HG02938 (cell line): ENCODE measurements around the gene TRIM40.
"Not testable (repeated sequence)": the region's sequence is repeated elsewhere in the genome, so short reads cannot be mapped to it uniquely, and the experiment has no call there.

Experiments
- ATAC-seq: cut with Tn5 transposase; IDR thresholded peaks from one replicate; pipeline ENCODE4 v1.9.1; 2021; ENCODE audit warnings: mild to moderate bottlenecking, moderate library complexity; ENCODE audit not compliant: unreplicated experiment

The TRIM40 gene

GRCh38 chr6:30162265-30163089 is 26.5 kb downstream of the TRIM40 start:
- no peak for ATAC-seq

GRCh38 chr6:30163090-30163917 is 27.4 kb downstream of the TRIM40 start, which contains the start of gene TRIM15:
Gene TRIM15 (plus strand): TSS chr6:30163546. CDS start chr6:30163685, 139 bp downstream.
- ATAC-seq, result no peak

- ATAC-seq, result no peak
Measured at GRCh38 chr6:30163918-30164654, 28.1 kb downstream of the TRIM40 start.

- ATAC-seq, result no peak
Measured at GRCh38 chr6:30164714-30165113, 28.8 kb downstream of the TRIM40 start.

- not testable (repeated sequence) for ATAC-seq
Measured at GRCh38 chr6:30165238-30165637, 29.3 kb downstream of the TRIM40 start.

- no peak for ATAC-seq
Measured at GRCh38 chr6:30167101-30167500, 31.2 kb downstream of the TRIM40 start.

GRCh38 chr6:30168741-30169140 is 32.8 kb downstream of the TRIM40 start:
- ATAC-seq, result no peak

- ATAC-seq, result no peak
Measured at GRCh38 chr6:30169658-30170614, 34.0 kb downstream of the TRIM40 start.

- no peak for ATAC-seq
Measured at GRCh38 chr6:30171677-30172471, 35.9 kb downstream of the TRIM40 start.

- no peak for ATAC-seq
Measured at GRCh38 chr6:30172681-30173080, 36.7 kb downstream of the TRIM40 start.

GRCh38 chr6:30175765-30176164 is 39.8 kb downstream of the TRIM40 start:
- no peak for ATAC-seq

- no peak for ATAC-seq
Measured at GRCh38 chr6:30178837-30179236, 42.9 kb downstream of the TRIM40 start.

- ATAC-seq, result no peak
Measured at GRCh38 chr6:30180145-30180544, 44.2 kb downstream of the TRIM40 start.

GRCh38 chr6:30184417-30185031 is 48.6 kb downstream of the TRIM40 start:
- no peak for ATAC-seq

GRCh38 chr6:30185846-30186484 is 50.0 kb downstream of the TRIM40 start:
- ATAC-seq, result no peak

GRCh38 chr6:30188541-30188940 is 52.6 kb downstream of the TRIM40 start:
- no peak for ATAC-seq

GRCh38 chr6:30192076-30192475 is 56.1 kb downstream of the TRIM40 start:
- no peak for ATAC-seq
